H1 (cell line): ENCODE results near the gene MAP3K14. TPM values are rescaled to one million over a fixed set of nuclear protein-coding genes. Genes with fewer than 3 reads are reported as not detected.

ENCODE experiments used
- CTCF ChIA-PET: fragments of 300-600 bp; sonication (Branson Sonifier 250); formaldehyde crosslinking; loops from one replicate; lab custom pipeline; 2021; ENCODE audit not compliant: partially characterized antibody; lab: Charles Lee
- POLR2A ChIA-PET: fragments of 300-600 bp; sonication (Branson Sonifier 250); formaldehyde crosslinking; loops from one replicate; lab custom pipeline; 2021; ENCODE audit warnings: inconsistent platforms; ENCODE audit not compliant: partially characterized antibody; lab: Charles Lee
- DNase-seq, 2 experiments: peaks; one replicate each; pipeline versions ENCODE4 v3.0.0 to v3.0.0-alpha.2; 2010 to 2022; ENCODE audit warnings: low spot score in 2 of 2, low read depth in 1 of 2, mixed read lengths in 1 of 2
- FAIRE-seq: peaks from 2 replicates; lab custom pipeline; 2011; peaks lifted over from hg19 to GRCh38; lab: Jason Lieb, UNC
- H2AFZ ChIP-seq: 2 replicates; pipeline ENCODE4 v1.8.1; 2012; ENCODE audit warnings: low read length, inconsistent platforms
- H2AK5ac ChIP-seq: 2 replicates; pipeline ENCODE4 v1.6.1; 2013; ENCODE audit warnings: low read depth, low read length
- H2BK120ac ChIP-seq: replicated peaks from 2 replicates; pipeline ENCODE3; 2013; ENCODE audit warnings: low read depth, low read length, inconsistent platforms
- H2BK12ac ChIP-seq: 2 replicates; pipeline ENCODE4 v1.6.1; 2013; ENCODE audit warnings: low read depth, low read length
- H2BK15ac ChIP-seq: 2 replicates; pipeline ENCODE4 v1.6.1; 2013; ENCODE audit warnings: low read length
- H2BK20ac ChIP-seq: 2 replicates; pipeline ENCODE4 v1.6.1; 2013; ENCODE audit warnings: low read length
- H2BK5ac ChIP-seq: 2 replicates; pipeline ENCODE4 v1.6.1; 2013; ENCODE audit warnings: low read depth, low read length
- H3K14ac ChIP-seq: 2 replicates; pipeline ENCODE4 v1.6.1; 2013; ENCODE audit warnings: inconsistent platforms; ENCODE audit not compliant: insufficient read length
- H3K18ac ChIP-seq: 2 replicates; pipeline ENCODE4 v1.6.1; 2013; ENCODE audit warnings: low read length; ENCODE audit errors: extremely low read depth
- H3K23ac ChIP-seq: 2 replicates; pipeline ENCODE4 v1.6.1; 2013; ENCODE audit warnings: inconsistent platforms; ENCODE audit not compliant: insufficient read length
- H3K23me2 ChIP-seq: 2 replicates; pipeline ENCODE4 v1.6.1; 2013; ENCODE audit warnings: low read depth, low read length
- H3K27ac ChIP-seq: 2 replicates; pipeline ENCODE4 v1.6.1; 2011; ENCODE audit warnings: low read depth, low read length, inconsistent platforms
- H3K27me3 ChIP-seq, 4 experiments: replicated peaks in 1 of 4; 1 replicate in 1 of 4; 2 replicates in 3 of 4; pipeline versions ENCODE4 v1.6.1 to v1.8.1; 2011 to 2013; ENCODE audit warnings: low read length in 3 of 4, mild to moderate bottlenecking in 3 of 4, inconsistent platforms in 2 of 4, mixed read lengths in 2 of 4, moderate library complexity in 1 of 4; ENCODE audit not compliant: control insufficient read depth in 3 of 4, insufficient read depth in 3 of 4; ENCODE audit errors: extremely low read depth in 1 of 4
- H3K36me3 ChIP-seq, 4 experiments: 2 replicates each; pipeline versions ENCODE4 v1.6.1 to v1.8.1; 2011 to 2013; ENCODE audit warnings: mild to moderate bottlenecking in 4 of 4, low read length in 3 of 4, moderate library complexity in 2 of 4, control low read depth in 1 of 4, inconsistent platforms in 1 of 4; ENCODE audit not compliant: insufficient read depth in 4 of 4, control insufficient read depth in 2 of 4
- H3K4ac ChIP-seq: replicated peaks from 2 replicates; pipeline ENCODE3; 2013; ENCODE audit warnings: low read length, low read depth, mixed read lengths, inconsistent platforms; ENCODE audit not compliant: insufficient read length
- H3K4me1 ChIP-seq, 4 experiments: replicated peaks in 1 of 4; 1 replicate in 1 of 4; 2 replicates in 3 of 4; pipeline versions ENCODE4 v1.6.1 to v1.8.1; 2011 to 2013; ENCODE audit warnings: low read length in 3 of 4, inconsistent platforms in 2 of 4, mixed read lengths in 1 of 4; ENCODE audit not compliant: insufficient read depth in 4 of 4, control insufficient read depth in 3 of 4
- H3K4me2 ChIP-seq, 2 experiments: 2 replicates each; pipeline versions ENCODE4 v1.6.1 to v1.8.1; 2011 to 2013; ENCODE audit warnings: low read depth in 2 of 2, low read length in 2 of 2, control low read depth in 1 of 2, inconsistent platforms in 1 of 2, mild to moderate bottlenecking in 1 of 2; ENCODE audit not compliant: insufficient read depth in 1 of 2
- H3K4me3 ChIP-seq, 4 experiments: fragments of 200-600, 300-600 bp in 1 of 4; sonication (generic), shearing (Covaris generic), sonication (Bioruptor Twin) in 1 of 4; 2 replicates each; pipeline versions ENCODE4 v1.5.1 to v1.8.1; 2011 to 2016; ENCODE audit warnings: low read length in 4 of 4, low read depth in 3 of 4, control low read depth in 2 of 4, inconsistent platforms in 2 of 4, mild to moderate bottlenecking in 2 of 4, mixed read lengths in 1 of 4, moderate library complexity in 1 of 4; ENCODE audit not compliant: insufficient read depth in 2 of 4; ENCODE audit errors: extremely low read depth in 1 of 4
- H3K56ac ChIP-seq: replicated peaks from 2 replicates; pipeline ENCODE3; 2013; ENCODE audit warnings: low read depth, mild to moderate bottlenecking, mixed read lengths, low read length, inconsistent platforms; ENCODE audit not compliant: insufficient read length
- H3K79me1 ChIP-seq: 2 replicates; pipeline ENCODE4 v1.6.1; 2013; ENCODE audit warnings: low read depth, low read length, control low read depth
- H3K79me2 ChIP-seq, 2 experiments: 2 replicates each; pipeline versions ENCODE4 v1.6.1 to v1.8.1; 2012 to 2013; ENCODE audit warnings: low read length in 2 of 2, mild to moderate bottlenecking in 2 of 2, inconsistent platforms in 1 of 2; ENCODE audit not compliant: insufficient read depth in 2 of 2, control insufficient read depth in 1 of 2
- H3K9ac ChIP-seq, 4 experiments: replicated peaks in 1 of 4; 1 replicate in 1 of 4; 2 replicates in 3 of 4; pipeline versions ENCODE4 v1.6.1 to v1.8.1; 2011 to 2013; ENCODE audit warnings: low read depth in 3 of 4, low read length in 3 of 4, control low read depth in 2 of 4, mild to moderate bottlenecking in 2 of 4, moderate library complexity in 2 of 4, inconsistent platforms in 1 of 4; ENCODE audit errors: extremely low read depth in 1 of 4
- H3K9me3 ChIP-seq, 2 experiments: 2 replicates each; pipeline versions ENCODE4 v1.6.1 to v1.8.1; 2012 to 2013; ENCODE audit warnings: mild to moderate bottlenecking in 2 of 2, moderate library complexity in 2 of 2, control low read depth in 1 of 2, inconsistent platforms in 1 of 2, low read depth in 1 of 2, low read length in 1 of 2, mixed read lengths in 1 of 2; ENCODE audit not compliant: insufficient read depth in 2 of 2
- H4K20me1 ChIP-seq, 2 experiments: replicated peaks in 1 of 2; 2 replicates each; pipeline versions ENCODE3 to v1.8.1; 2011 to 2013; ENCODE audit warnings: inconsistent platforms in 2 of 2, low read length in 2 of 2, mild to moderate bottlenecking in 1 of 2; ENCODE audit not compliant: insufficient read depth in 2 of 2, control insufficient read depth in 1 of 2
- H4K5ac ChIP-seq: 2 replicates; pipeline ENCODE4 v1.6.1; 2013; ENCODE audit warnings: low read length, low read depth, mixed read lengths, inconsistent platforms; ENCODE audit not compliant: insufficient read length
- H4K8ac ChIP-seq: 2 replicates; pipeline ENCODE4 v1.8.0; 2013; ENCODE audit warnings: mild to moderate bottlenecking, moderate library complexity, low read length, inconsistent platforms; ENCODE audit not compliant: insufficient read depth; ENCODE audit errors: extremely low read depth
- H4K91ac ChIP-seq: replicated peaks from 2 replicates; pipeline ENCODE3; 2013; ENCODE audit warnings: low read length, mixed read lengths, inconsistent platforms; ENCODE audit not compliant: insufficient read length
- CREB1 ChIP-seq: IDR thresholded peaks from 2 replicates; pipeline ENCODE4 v1.6.1; 2012; ENCODE audit warnings: inconsistent platforms
- KDM4A ChIP-seq: IDR thresholded peaks from one replicate; pipeline ENCODE4 v1.7.1; 2012; ENCODE audit warnings: low read depth, mild to moderate bottlenecking, moderate library complexity, low read length, inconsistent platforms; ENCODE audit not compliant: severe bottlenecking
- POLR2AphosphoS5 ChIP-seq: IDR thresholded peaks from 2 replicates; pipeline ENCODE4 v1.6.1; 2011; ENCODE audit warnings: low read depth, low read length
- RBBP5 ChIP-seq: IDR thresholded peaks from 2 replicates; pipeline ENCODE4 v1.7.1; 2012; ENCODE audit warnings: low read depth, mild to moderate bottlenecking, inconsistent platforms, low read length, moderate library complexity, borderline replicate concordance
- RNF2 ChIP-seq: fragments of 200-900, 300-1000 bp; sonication (generic); IDR thresholded peaks from 2 replicates; pipeline ENCODE4 v1.7.1; 2016; ENCODE audit warnings: borderline replicate concordance, low read depth, mild to moderate bottlenecking, antibody characterized with exemption, low read length; ENCODE audit not compliant: poor library complexity, severe bottlenecking; ENCODE audit errors: missing control alignments
- TAF1 ChIP-seq: IDR thresholded peaks from 2 replicates; pipeline ENCODE4 v1.6.1; 2011; ENCODE audit warnings: mild to moderate bottlenecking, low read depth, low read length
- TAF7 ChIP-seq: optimal IDR thresholded peaks from 2 replicates; pipeline ENCODE3; 2011; ENCODE audit warnings: low read depth, mild to moderate bottlenecking, inconsistent platforms, low read length, moderate library complexity, borderline replicate concordance
- WGBS, 2 experiments: shearing (Covaris generic) in 1 of 2; methylation state at CpG; one replicate each; pipeline versions ENCODE4 v1.1.6 to v1.1.7; 2013 to 2015; ENCODE audit warnings: low lambda C conversion rate in 2 of 2, mixed read lengths in 2 of 2, inconsistent platforms in 1 of 2, low coverage in 1 of 2, missing lambda C conversion rate in 1 of 2; ENCODE audit not compliant: insufficient replicate concordance in 2 of 2, insufficient coverage in 1 of 2, insufficient read length in 1 of 2; ENCODE audit errors: extremely low coverage in 1 of 2, missing lambda C conversion rate in 1 of 2; 5-methylcytosine and 5-hydroxymethylcytosine counted together
- polyA plus RNA-seq, 7 experiments: library from polyadenylated mRNA; depleted of rRNA in 3 of 7; stranded (reverse) in 5 of 7; unstranded in 2 of 7; fragments of >200 nt in 5 of 7; fragments of 200-250 nt in 2 of 7; gene quantifications; 1 replicate in 5 of 7; 2 replicates in 1 of 7; 4 replicates in 1 of 7; pipeline versions ENCODE4 v1.2.1 to v1.2.3, GENCODE V29; 2011 to 2013; ENCODE audit warnings: missing spikeins in 2 of 7, mixed read lengths in 2 of 7
- total RNA-seq: library from RNA; stranded (reverse); fragmentation: NEBNext Ultra II Directional; extraction: Animal tissue kit (Norgen Biotek cat#: 25700); gene quantifications from 2 replicates; pipeline ENCODE4 v1.2.1, GENCODE V29; 2021
- TF ChIP-seq, protein P1 (sequence below): IDR thresholded peaks from 2 replicates; pipeline ENCODE4 v1.6.1; 2012; ENCODE audit warnings: inconsistent platforms
- TF ChIP-seq, protein P2 (sequence below): IDR thresholded peaks from 2 replicates; pipeline ENCODE4 v1.6.1; 2012; ENCODE audit warnings: inconsistent platforms

The MAP3K14 gene
- total and polyA plus RNA-seq, 2 of the 8 experiments (the other 6 are each of a cell fraction or from before 2014, with no cell fraction given) = 5.2 to 6.1 TPM

DNA sequence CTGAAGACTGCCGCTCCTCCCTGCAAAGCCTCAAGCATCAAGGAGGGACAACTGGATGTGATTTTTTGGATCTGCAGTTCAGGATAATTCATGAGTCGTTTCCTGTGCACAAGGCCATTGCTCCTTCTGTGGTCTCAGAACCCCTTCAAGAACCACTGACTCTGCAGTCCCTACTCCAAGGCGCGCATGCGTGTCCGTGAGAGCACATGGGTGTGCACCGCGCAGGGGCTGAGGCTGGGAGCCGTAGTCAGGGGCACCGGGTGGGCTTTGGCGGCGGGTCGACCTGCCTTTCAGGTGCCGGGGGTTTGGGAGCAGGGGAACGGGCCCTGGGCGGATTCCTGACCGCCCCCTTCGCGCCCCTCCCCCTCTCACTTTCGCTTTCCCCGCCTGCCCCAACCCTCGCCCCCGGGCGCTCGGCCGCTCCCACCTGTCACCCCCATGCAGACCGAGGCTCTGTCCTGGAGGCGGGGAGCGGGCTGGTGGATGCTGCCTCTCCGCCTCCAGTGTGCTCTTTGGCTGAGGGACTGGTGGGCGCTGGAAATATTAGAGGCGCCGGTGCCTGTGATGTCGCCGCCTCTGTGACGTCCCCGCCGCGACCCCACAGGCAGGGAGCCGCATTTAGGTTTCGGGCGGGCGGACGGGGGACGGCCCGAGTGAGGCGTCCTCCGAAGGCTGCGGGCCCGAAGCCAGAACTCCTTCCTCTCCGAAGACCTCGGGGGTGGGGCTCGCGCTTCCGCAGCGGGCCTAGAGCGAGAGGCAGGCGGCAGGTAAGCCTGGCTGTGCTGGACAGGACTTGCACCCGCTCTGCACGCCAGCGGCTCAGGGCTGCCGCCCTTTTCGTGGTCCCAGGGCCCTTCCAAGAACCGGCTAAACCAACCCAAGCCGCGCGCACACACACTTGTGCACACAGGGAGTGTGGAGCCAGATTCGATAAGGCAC is 55.0 kb downstream of the MAP3K14 start, which contains the start of gene SPATA32:
Gene SPATA32, minus strand, starts transcription at position 518 of the 939 bp plus-strand sequence. Its CDS starts 78 bp downstream, at position 440.
- ChIA-PET POLR2A (interaction anchor here (0.7 to 1.5 kb wide), 4 partner anchors 13 to 133 kb away, joined by 3 to 5 read pairs (median 4); partner anchors contain the start of gene FMNL1), CTCF (interaction anchor here (0.9 to 29.1 kb wide), 7 partner anchors 10 to 128 kb away, joined by 3 to 579 read pairs (median 8); no protein-coding TSS in a partner anchor)
- Histone ChIP-seq H4K20me1 (no peaks in the 10 kb centered on the region), H4K8ac (peak within 1 kb of the TSS; percentile 96), H3K9ac (peak within 1 kb of the TSS; percentile 45 to 89 (median 58)), H3K23me2 (peaks cover 6% of the 10 kb centered on the region), H2BK20ac (no peak within 1 kb of the TSS), H3K23ac (no peak within 1 kb of the TSS), H3K4me3 (peak within 1 kb of the TSS; percentile 52 to 69 (median 60)), H3K36me3 (peaks cover 0 to 4% (median 1%) of the 10 kb centered on the region in 4 experiments; a peak in 2 of 8 replicates), H2AFZ (peak within 1 kb of the TSS; percentile 54; the same call in 1 of the 2 replicates), H4K5ac (no peak within 1 kb of the TSS), H3K56ac (no peak within 1 kb of the TSS), H3K4ac (no peak within 1 kb of the TSS), H3K79me2 (no peaks in the 10 kb centered on the region), H2BK15ac (no peak within 1 kb of the TSS), H3K18ac (peak within 1 kb of the TSS; percentile 17), H2AK5ac (no peak within 1 kb of the TSS), H2BK12ac (peak within 1 kb of the TSS; percentile 81; the same call in 1 of the 2 replicates), H3K4me2 (peak within 1 kb of the TSS; percentile 85 to 92), H3K4me1 (peaks cover 4 to 14% (median 8%) of the 10 kb centered on the region in 4 experiments), H3K9me3 (no peaks in the 10 kb centered on the region), H2BK120ac (no peak within 1 kb of the TSS), H3K14ac (no peak within 1 kb of the TSS), H3K27ac (0 out of 2 replicates have a peak within 1 kb of the TSS, but pooled peaks have one; percentile 40), H3K27me3 (peaks cover 0 to 5% (median 2%) of the 10 kb centered on the region in 4 experiments; a peak in 3 of 7 replicates), H4K91ac (no peak within 1 kb of the TSS), H2BK5ac (peak within 1 kb of the TSS; percentile 90), H3K79me1 (no peaks in the 10 kb centered on the region)
- DNase-seq = peak in 1 of 2 experiments; percentile 83
- WGBS, 2 experiments = 9% methylated on average over 60 of the region's 68 CpGs; no CpG with 5 or more reads in 1 of the 2 experiments
- FAIRE-seq = no peak
- TF ChIP-seq RNF2 = no peak
- TF ChIP-seq RBBP5 = peak; percentile 87; the same call in 1 of the 2 replicates
- peak; percentile 90 for TF ChIP-seq CREB1
- TF ChIP-seq, protein P1, sequence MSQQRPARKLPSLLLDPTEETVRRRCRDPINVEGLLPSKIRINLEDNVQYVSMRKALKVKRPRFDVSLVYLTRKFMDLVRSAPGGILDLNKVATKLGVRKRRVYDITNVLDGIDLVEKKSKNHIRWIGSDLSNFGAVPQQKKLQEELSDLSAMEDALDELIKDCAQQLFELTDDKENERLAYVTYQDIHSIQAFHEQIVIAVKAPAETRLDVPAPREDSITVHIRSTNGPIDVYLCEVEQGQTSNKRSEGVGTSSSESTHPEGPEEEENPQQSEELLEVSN = peak; percentile 45; the same call in 1 of the 2 replicates
- peak; percentile 30 for TF ChIP-seq TAF7
- TF ChIP-seq KDM4A = peak; percentile 71
- peak; percentile 68 for TF ChIP-seq POLR2AphosphoS5
- TF ChIP-seq, protein P2, sequence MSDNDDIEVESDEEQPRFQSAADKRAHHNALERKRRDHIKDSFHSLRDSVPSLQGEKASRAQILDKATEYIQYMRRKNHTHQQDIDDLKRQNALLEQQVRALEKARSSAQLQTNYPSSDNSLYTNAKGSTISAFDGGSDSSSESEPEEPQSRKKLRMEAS = peak; percentile 75
- TF ChIP-seq TAF1 = peak; percentile 33; the same call in 1 of the 2 replicates
